Measurements from ENCODE around the gene KCNG4. TPM values are rescaled to one million over a fixed set of nuclear protein-coding genes. Genes with fewer than 3 reads are reported as not detected.

The KCNG4 gene
- total and polyA plus RNA-seq, 10 of the 15 experiments (the other 5 are each of a cell fraction or from before 2014, with no cell fraction given): not detected

- Histone ChIP-seq H3K36me3 (ENCODE audit: control insufficient read depth in 2 of 2, insufficient read depth in 2 of 2, low read length in 1 of 2) (no peaks in the 10 kb centered on the region), H4K20me1 (ENCODE audit: control insufficient read depth, insufficient read depth) (no peaks in the 10 kb centered on the region), H3K9ac (ENCODE audit: control insufficient read depth, insufficient read depth, low read length) (no peak overlapping the region), H3K27ac (ENCODE audit: control insufficient read depth, insufficient read depth) (no peak overlapping the region), H3K4me1 (ENCODE audit: control insufficient read depth, insufficient read depth, low read length) (no peaks in the 10 kb centered on the region), H3K27me3 (replicated peaks in 1 of 2; ENCODE audit: control insufficient read depth in 2 of 2, insufficient read depth in 2 of 2, low read length in 1 of 2) (peaks cover 0 to 2% of the 10 kb centered on the region in 2 experiments; a peak in 2 of 4 replicates), H3K9me3 (replicated peaks; ENCODE audit: control insufficient read depth, insufficient read depth, low read length) (no peaks in the 10 kb centered on the region), H2AFZ (ENCODE audit: control insufficient read depth, low read depth, low read length) (no peak overlapping the region), H3K4me2 (ENCODE audit: control insufficient read depth, insufficient read depth) (no peak overlapping the region), H3K4me3 (no peak overlapping the region), H3K79me2 (ENCODE audit: control insufficient read depth, insufficient read depth, low read length) (no peaks in the 10 kb centered on the region)
- intact Hi-C loops (cut with micrococcal nuclease; ENCODE audit: unreplicated experiment): no loop called here
- ATAC-seq (no peak), FAIRE-seq (no peak), DNase-seq (ENCODE audit: low read depth, low spot score) (no peak)
- no TSS peak for BruUV-seq (replicated peaks)
- TF ChIP-seq USF2 (IDR thresholded peaks at IDR 0.05; ENCODE audit: borderline replicate concordance, low read depth, low read length) (no peak), CHD4 (IDR thresholded peaks at IDR 0.05) (no peak), PBX3 (IDR thresholded peaks at IDR 0.05; ENCODE audit: insufficient replicate concordance, low read depth, low read length) (no peak), ZNF274 (IDR thresholded peaks at IDR 0.05; ENCODE audit: insufficient read depth, insufficient read length) (no peak), RELA (IDR thresholded peaks at IDR 0.05; ENCODE audit: borderline replicate concordance, partially characterized antibody) (no peak), TCF3 (IDR thresholded peaks at IDR 0.05; ENCODE audit: borderline replicate concordance, insufficient read depth, low read depth, low read length) (no peak), LARP7 (IDR thresholded peaks at IDR 0.05) (no peak), NR2C2 (IDR thresholded peaks at IDR 0.05; ENCODE audit: borderline replicate concordance, control insufficient read depth, insufficient read length, low read depth) (no peak), SRF (IDR thresholded peaks at IDR 0.05; ENCODE audit: low read depth in 2 of 2, low read length in 2 of 2) (no peak), E4F1 (IDR thresholded peaks at IDR 0.05; ENCODE audit: borderline replicate concordance, partially characterized antibody) (no peak)
- POLR2A ChIA-PET: no interaction called here
- RAD21 ChIA-PET (ENCODE audit: unreplicated experiment): no interaction called here
- in situ Hi-C loops (cut with MboI): no loop called here
- CTCF ChIA-PET: no interaction called here
- SMC1A ChIA-PET (ENCODE audit: uncharacterized antibody, unreplicated experiment): no interaction called here
- 25% methylated on average over 16 of the region's 16 CpGs for WGBS (ENCODE audit: insufficient coverage, insufficient replicate concordance, low lambda C conversion rate, missing lambda C conversion rate)
Measured at GRCh38 chr16:84286578-84287240, 46.9 kb upstream of the KCNG4 start.

All from GM12878 (cell line).